Inflammatory macrophage treated with lipopolysaccharide for 1 hour (primary cell): ENCODE data around the gene PDXK.
"Not testable (repeated sequence)": the region's sequence is repeated elsewhere in the genome, so short reads cannot be mapped to it uniquely, and the experiment has no call there.

Source experiments
- DNase-seq, 2 donors: peaks; one replicate each; pipeline ENCODE4 v3.0.0-alpha.2; 2020 to 2022

PDXK gene

GRCh38 chr21:43697758-43698643 is 20.9 kb upstream of the PDXK start:
- DNase-seq, result no peak

- not testable (repeated sequence) for DNase-seq
Observed at GRCh38 chr21:43699492-43699777, 19.5 kb upstream of the PDXK start.

- DNase-seq, result no peak
Observed at GRCh38 chr21:43699933-43700599, 18.9 kb upstream of the PDXK start.

GRCh38 chr21:43701936-43702784 is 16.8 kb upstream of the PDXK start:
- no peak for DNase-seq

- no peak for DNase-seq
Observed at GRCh38 chr21:43702785-43703034, 16.2 kb upstream of the PDXK start.

GRCh38 chr21:43703035-43703880 is 15.7 kb upstream of the PDXK start:
- no peak for DNase-seq

- DNase-seq, result no peak
Observed at GRCh38 chr21:43707462-43707861, 11.5 kb upstream of the PDXK start.

GRCh38 chr21:43708745-43709381 is 10.1 kb upstream of the PDXK start:
- no peak for DNase-seq

- DNase-seq, result no peak
Observed at GRCh38 chr21:43712268-43712942, 6.5 kb upstream of the PDXK start.

- DNase-seq, result not testable (repeated sequence)
Observed at GRCh38 chr21:43713123-43713522, 5.8 kb upstream of the PDXK start.

GRCh38 chr21:43716376-43717165 is 2.4 kb upstream of the PDXK start:
- DNase-seq, result no peak

- DNase-seq, result no peak
Observed at GRCh38 chr21:43717166-43717853, 1.6 kb upstream of the PDXK start.

- DNase-seq, result no peak
Observed at GRCh38 chr21:43717967-43718871, 710 bp upstream of the PDXK start.

- peak in 1 of 2 donors; percentile 69 for DNase-seq
Observed at GRCh38 chr21:43719748-43720538, 1.0 kb downstream of the PDXK start.

- DNase-seq, result peak in 1 of 2 donors; percentile 39
Observed at GRCh38 chr21:43720539-43721166, 1.7 kb downstream of the PDXK start.

GRCh38 chr21:43721206-43721605 is 2.3 kb downstream of the PDXK start:
- DNase-seq, result no peak

- DNase-seq, result no peak
Observed at GRCh38 chr21:43721939-43722338, 3.0 kb downstream of the PDXK start.

- no peak for DNase-seq
Observed at GRCh38 chr21:43723648-43724047, 4.7 kb downstream of the PDXK start.
